Activated CD8-positive, alpha-beta memory T cell treated with anti-CD3 and anti-CD28 coated beads for 1 hour (primary cell): ENCODE data around the gene MAX.

Experiments
- DNase-seq, 2 donors: peaks; one replicate each; pipeline ENCODE4 v3.0.0-alpha.2; 2020; ENCODE audit warnings: low read depth in 1 of 2; ENCODE audit errors: extremely low read depth in 1 of 2

Gene MAX, protein sequence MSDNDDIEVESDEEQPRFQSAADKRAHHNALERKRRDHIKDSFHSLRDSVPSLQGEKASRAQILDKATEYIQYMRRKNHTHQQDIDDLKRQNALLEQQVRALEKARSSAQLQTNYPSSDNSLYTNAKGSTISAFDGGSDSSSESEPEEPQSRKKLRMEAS

DNA sequence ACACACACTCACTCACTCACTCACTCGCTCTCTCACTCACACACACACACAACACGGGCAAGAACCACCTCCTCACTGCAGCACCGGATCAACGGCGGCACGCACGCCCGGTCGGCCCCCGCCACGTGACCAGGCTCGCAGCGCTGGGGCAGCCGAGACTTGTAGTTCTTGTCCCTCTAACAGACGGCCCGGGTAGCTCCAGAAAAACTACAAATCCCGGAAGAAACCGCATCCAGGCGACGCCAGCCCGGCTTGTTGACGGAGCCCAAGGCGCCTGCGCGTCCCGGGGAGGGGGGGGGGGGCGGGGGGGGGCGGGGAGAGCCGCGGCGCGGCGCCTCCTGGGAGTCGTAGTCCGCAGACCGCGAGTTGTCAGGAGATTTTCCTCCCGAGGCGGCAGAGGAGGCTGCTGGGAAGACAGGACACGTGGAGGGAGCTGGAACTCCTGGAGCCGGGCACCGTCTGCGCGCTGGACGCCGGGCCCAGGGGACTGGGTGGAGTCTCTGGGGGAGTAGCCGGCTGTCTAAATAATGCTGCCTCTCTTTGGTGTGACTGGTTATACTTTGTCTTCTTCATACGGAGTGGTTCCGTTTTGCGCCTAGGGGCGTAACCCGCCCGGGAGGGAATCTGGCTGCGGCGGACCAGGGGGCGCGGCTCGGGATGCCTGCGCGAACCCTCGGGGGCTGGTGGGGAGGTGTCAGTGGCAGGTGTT, at the start of gene MAX:
Gene MAX, minus strand, starts transcription at position 77 of the 709 bp plus-strand sequence. CDS start 178 bp downstream, outside the sequence.
- DNase-seq: peak; percentile 95 to 96

DNA sequence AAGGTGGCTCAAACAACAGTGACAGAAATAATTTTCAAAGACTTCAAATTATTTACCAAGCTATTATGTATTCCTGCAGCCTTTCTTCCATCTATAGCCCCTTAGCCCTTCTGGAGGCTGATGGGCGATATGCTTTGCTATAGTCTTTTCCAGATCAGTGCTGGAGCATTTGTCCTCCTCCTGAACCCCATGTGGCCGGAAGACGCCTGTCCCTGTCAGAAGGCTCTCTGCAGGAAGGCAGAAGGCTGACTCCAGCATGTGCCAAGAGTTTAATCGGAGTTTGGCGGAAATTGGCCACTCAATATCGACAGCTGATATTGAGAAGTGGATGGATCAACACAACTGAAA, 49.3 kb upstream of the MAX start:
- DNase-seq: no peak

DNA sequence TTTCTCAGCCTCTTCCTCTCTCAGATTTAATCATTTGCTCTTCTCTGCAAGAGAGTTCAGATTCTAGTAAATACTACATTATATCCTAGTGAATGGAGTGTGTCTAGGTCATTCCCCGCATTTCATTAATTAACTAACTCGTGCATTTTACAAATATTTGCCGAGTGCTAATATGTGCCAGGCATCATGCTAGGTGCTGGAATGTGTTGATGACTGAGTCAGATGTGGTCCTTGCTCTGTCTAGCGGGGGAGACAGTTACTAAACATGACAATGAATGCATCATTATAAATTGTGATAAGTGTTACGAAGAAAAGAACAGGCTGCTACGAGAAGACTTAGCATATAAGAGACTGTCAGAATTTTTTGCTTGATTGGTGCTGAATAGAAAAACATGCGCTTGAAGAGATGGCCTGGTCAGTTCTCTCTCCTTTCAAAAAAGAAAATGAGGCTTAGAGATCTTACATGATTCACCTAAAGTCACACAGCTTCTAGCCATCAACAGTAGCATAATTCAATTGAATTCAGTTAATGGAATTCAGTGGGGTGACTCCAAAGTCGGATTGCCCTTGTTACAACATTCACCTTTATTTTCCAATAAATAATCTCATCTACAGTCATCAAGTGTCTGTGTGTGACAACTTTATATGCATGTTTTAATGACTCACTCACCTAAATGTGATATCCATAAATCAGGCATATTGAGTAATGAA, 48.7 kb upstream of the MAX start:
- no peak for DNase-seq

DNA sequence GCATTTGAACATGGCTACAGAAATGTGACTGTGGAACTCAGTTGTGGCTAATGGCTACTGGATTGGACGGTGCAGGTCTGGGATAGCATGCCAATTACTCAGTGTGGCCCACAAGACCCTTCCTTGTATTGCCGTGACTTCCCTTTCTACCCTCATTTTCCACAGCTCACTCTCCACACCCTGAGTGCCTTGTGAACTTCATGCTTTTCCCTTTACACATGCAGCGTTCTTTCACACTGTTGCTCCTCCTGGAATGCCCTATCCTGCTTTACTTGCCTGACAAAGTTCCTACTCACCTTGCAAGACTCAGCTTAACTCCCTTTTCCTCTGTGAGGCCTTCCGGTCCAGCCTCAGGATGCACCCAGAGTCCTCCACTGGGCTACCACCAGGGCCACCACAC, 46.8 kb upstream of the MAX start:
- DNase-seq: no peak

DNA sequence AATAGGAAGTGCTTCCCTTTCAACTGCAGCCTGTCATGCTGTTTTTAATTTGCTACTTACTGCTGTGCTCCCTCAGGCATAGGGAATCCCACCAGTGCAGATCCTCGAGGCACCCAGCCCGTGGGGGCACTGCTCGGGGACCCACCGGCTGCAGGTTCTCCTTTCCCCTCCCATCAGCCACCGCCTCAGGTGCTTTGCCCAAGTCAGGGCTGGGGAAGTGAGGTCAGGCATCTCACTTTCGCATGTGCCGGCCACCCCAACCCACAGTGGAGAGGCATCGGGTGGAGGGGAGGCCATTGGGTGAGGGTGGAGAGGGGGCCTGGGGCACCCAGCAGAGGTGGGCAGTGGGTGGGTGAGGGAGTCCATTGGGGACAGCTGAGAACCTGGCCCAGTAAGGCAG, 41.9 kb upstream of the MAX start:
- DNase-seq: no peak

DNA sequence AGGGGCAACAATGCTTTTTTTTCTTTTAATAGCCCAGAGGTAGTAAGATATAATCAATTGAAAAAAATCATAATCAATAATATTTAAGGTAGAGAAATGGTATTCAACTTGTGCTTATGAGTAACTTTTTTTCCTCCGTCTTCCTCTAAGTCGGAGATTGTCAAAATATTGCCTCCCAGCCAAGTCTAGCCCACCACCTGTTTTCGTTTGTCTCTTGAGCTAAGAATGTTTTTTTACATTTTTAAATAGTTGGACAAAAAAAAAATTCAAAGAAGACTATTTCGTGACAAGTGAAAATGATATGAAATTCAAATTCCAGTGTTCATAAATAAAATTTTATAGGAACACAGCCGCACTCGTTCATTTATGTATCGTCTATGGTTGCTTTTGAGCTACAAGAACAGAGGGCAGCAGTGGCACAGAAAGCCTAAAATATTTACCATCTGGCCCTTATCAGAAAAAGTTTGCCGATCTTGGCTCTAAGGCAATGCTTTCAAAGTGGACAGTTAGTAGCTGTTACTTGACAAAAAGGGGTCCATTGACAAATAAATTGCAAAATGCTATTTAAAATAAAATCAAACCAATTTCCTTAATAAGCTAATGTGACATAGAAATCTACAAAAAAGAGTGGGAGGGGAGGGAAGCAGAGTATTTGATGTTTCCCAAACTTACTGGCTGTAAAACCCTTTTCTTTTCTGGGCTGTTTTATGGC, 40.8 kb upstream of the MAX start:
- no peak for DNase-seq

DNA sequence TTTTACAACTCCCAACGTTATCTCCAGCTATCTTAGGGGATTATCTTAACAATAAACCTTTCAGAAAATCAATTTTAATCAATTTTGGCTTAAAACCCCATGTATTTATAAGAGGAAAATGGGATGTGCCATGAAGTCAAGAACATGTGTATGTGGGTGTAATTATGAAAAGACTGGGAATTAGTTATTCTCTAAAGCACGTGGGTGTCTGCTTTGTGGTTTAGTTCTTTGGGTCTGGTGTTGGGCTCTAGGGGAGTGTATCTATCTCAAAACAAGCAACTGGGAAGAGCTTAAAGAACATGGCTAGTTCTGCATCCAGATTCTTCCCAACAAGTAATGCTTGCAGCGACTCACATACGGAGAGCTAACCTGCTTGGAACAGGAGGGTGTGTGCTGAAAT, 40.1 kb upstream of the MAX start:
- DNase-seq: no peak

DNA sequence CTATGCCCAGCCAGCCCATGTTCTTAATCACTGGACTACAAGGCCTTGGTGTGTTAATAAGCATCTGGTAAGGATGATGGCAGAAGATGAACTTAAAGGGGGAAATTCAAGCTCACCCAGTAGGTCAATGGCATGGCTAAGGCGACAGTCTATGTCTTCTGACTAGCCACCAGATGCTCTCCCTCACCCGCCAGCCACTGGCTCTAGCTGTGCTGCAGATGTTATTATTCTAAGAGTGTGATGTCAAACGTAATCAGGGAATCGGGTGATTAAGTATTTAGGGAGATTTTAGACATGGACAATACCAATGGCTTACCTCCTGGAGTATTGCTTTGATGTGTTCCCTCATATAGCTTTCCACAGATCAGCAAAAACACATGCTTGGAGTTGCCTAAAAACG, 39.2 kb upstream of the MAX start:
- DNase-seq: no peak

DNA sequence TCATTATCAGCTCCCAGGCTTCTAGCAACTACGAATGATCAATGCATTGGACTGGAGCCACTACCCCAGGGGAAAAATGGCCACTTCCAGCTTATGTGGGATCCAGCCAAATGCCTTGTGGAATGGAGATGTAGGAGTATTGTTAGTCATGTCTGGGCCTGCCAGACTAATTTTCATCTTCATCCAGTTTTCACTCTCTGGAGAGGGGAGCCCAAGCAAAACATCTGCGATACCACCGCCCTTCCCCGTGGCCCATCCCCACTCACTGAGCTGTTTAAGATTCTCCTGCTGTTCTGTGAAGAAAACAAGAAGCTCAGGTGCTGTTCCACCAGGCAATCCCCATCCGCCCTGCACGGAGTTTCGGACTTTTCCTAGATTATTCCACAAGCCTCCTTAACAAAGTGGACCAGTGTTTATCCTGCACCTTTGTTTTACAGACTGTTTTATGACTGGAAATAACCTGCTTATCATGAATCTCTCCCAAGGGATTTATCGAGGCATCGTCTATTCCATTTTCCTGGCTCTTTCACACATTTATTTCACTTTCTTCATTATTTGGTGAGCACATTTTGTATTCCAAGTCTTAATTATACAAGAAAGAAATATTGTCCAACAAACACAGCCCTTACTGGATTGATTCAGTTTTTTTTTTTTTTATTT, 35.5 kb upstream of the MAX start:
- DNase-seq: no peak

DNA sequence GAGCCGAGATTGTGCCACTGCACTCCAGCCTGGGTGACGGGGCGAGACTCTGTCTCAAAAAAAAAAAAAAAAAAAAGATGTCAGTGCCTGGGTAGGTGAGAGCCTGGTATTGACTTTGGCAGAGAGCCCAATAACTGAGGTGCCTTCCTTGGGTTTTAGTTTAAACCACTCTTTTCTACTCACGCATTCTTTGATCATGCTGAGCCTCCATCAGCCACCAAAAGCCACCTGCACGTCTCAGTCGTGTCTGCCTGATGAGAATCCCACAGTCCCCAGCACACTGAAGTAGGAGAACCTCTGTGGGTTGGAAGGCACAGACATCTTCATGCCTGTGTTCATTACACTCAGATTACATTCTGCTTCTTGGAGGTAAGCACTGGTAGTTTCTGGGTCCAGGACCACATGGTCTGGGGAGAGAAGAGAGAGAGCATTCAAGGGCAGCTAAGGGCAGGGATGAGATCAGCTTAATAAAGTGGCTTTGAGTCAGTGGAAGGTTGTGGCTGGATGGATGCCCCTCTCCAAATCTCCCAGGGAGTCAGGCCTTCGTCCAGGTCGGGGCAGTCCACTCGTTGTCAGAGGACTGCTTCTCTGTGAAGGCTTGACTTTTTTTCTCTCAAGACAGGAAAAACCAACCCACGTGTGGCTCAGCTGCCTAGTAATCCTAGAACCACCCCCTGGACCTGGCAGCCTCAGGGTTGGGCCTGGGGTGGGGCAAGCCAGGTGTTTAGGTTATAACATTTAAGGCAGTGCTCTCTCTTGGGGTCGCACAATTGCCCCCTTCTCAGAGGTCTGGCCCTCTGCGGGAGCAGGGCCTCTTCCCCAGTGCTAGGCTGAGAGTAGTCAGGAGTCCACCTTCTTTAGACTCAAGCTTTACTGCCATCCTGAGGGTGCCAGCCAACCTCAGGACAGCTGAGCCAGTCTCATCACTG, 32.6 kb upstream of the MAX start:
- DNase-seq: no peak

DNA sequence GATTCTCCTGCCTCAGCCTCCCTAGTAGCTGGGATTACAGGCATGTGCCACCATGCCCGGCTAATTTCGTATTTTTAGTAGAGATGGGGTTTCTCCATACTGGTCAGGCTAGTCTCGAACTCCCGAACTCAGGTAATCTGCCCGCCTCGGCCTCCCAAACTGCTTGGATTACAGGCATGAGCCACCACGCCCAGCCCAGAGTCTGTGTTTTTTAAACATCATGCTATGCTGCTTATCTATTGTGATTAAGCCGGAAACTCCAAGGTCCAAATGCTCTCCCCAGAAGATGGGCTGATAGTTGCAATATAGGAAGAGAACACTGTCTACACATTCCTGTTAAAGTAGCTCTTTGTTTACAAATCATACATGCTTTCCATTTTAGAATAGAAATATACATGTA, 30.5 kb upstream of the MAX start:
- no peak for DNase-seq

DNA sequence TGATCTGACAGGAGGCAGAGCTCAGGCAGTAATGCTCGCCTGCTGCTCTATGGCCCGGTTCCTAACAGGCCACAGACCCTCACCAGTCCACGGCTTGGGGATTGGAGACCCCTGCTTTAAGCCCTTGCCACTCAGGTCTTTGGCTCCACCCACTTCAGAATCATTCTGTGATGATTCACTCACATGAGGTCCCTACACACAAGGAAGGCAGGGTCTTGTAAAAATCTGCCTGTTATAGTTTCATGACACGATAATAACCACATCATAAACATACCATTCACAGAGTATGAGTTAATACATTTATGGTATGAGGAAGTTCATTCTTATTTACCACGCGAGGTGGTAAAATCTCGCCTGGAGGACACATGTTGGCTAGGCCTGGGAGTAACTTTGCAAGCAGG, 29.0 kb upstream of the MAX start:
- DNase-seq: no peak

DNA sequence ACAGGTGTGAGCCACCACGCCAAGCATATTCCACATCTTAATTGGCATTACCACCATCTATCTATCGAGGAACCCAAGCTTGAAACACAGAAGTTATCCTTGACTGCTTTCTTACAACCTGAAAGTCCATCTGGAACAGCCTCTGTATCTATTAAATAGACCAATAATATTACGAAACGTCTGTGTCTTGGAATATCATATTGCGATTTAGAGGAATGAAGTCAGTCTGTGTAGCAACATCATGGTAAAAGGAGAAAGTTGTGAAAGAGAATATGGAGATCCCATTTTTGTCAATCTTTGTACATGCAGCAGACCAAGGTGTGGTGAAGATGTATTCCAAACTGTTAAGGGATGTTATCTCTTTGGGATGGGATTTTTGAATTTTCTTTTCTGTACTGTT, 25.8 kb upstream of the MAX start:
- DNase-seq: no peak

DNA sequence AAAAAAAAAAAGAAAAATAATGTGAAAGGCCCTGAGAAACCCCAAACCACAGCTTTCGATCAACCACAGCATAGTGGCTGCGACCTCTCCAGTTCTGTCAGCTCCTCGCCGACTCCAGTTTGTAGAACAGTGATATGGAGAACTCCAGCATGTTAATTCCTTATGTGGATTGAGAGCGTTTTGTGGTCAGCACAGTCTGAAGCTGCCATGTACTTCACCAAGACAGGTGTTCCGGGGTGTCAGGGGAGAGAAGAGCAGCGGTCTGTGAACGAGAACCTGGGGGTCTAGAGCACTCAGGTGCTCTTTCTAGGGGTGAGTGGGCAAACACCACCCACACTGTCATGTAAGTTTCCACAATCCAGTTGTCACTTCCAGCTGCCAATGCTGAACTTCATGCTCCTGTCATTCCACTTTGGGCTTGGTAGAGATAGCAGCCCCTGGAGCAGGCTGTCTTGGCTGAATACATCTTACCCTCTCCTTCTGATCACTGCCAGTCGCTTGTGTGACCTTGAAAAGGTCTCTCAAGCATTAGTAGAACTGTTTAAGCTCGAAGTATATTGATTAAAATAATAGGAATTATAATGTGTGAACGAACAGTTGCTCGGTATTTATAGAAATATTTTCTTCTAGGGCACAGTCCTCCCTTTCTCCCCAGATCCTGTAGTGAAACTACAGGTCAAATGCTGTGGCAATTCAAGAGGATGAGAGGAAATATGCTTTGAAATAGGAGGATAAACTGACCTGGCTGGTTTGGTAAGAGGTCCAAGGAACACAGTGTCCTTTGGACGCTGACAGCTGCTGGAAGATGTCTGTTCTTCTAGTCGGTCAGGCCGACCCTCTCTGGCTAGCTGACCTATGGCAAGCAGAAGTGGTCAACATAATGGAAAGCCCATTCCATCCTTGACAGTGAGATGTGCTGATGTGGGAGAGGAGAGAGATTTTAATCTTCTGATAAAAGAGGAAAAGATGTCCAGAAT, 15.7 kb upstream of the MAX start:
- no peak for DNase-seq

DNA sequence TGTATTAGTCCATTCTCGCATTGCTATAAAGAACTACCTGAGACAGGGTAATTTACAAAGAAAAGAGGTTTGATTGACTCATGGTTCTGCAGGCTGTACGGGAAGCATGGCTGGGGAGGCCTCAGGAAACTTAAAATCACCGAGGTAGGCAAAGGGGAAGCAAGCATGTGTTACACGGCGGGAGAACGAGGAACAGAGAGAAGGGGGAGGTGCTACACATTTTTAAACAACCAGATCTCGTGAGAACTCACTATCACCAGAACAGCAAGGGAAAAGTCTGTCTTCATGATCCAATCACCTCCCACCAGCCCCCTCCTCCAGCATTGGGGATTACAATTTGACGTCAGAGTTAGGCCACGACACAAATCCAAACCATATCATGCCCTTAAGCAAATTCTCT, 13.3 kb upstream of the MAX start:
- DNase-seq: no peak

DNA sequence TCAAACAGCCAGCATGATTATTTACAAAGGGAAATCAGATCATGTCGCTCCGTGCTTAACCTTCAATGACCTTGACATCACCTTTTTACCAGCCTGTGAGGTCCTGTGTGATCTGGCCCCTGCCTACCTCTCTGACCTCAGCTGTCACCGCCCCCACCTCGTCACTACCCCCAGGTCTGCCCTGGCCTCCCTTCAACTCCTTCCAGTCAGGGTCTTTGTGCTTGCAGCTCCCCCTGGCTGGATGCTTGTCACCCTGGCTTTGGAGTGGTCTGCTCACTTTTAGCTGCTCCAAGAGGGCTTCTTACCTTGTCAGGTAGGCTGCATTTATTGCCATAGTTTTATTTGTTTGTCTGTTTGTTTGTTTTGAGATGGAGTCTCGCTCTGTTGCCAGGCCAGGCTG, 8.2 kb upstream of the MAX start:
- no peak for DNase-seq

DNA sequence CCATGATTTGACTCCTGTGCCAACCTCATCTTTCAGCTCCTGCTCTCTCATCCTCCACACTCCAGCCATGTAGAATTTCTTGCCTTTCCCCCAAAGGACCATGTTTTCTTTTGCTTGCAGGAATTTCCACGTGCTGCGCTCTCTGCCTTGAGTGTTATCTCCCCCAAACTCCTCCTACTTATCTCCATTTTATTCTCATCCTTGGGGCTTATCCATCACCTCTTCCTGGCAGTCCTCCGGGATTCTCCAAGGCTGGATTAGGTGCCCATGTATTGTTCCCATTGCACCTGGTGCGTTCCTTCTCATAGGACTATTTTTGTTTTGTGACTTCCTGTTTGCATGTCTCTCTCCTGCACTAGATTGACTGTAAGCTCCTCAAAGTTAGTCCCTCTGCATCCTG, 7.0 kb upstream of the MAX start:
- DNase-seq: no peak

DNA sequence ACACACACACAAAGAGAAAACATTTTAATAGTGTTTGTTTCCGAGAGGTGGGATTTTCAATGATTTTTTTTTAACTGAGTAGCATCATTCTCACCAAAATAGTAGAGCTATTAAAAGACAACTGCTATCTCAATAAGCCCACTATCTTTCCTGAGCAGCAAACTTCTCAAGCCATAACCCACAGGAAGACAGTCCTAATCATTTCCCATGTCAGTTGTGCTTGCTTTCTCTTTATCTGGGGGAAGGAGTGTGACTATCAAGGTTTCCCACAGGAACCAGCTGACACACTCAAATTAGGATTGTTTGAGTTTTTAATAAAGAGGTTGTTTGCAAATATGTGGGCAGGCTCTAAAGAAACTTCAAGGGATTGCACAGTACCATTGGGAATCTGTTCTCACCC, 4.9 kb upstream of the MAX start:
- no peak for DNase-seq

DNA sequence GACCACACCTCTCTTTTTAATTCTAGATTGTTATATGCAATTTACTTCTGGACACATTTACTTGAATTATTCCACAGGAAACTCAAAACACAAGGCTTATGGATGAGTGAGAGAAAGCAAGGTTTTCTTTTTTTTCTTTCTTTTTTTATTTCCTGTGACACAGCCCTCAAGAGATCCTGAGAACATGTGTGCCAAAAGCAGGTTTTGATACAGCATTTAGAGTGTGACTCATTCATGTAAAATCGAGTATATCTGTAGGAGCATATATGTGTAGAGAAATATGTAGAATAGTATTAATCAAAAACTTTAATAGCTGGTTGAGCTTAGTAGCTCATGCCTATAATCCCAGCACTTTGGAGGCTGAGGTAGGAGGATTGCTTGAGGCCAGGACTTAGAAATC, 4.4 kb upstream of the MAX start:
- DNase-seq: no peak
